Esophagus squamous epithelium (tissue), 4 donors: ENCODE data around the gene MINK1.

ENCODE experiments used
- POLR2A ChIP-seq, 4 donors: fragments of 450-650 bp; IDR thresholded peaks; one replicate each; pipeline ENCODE4 v1.6.1; 2017; ENCODE audit warnings: antibody characterized with exemption in 4 of 4, mild to moderate bottlenecking in 4 of 4, moderate library complexity in 3 of 4
- TF ChIP-seq, protein P1 (sequence below), 6 experiments: fragments of 450-650 bp in 4 of 6; fragments of 200-600 bp in 2 of 6; sonication (generic) in 2 of 6; IDR thresholded peaks; one replicate each; pipeline ENCODE4 v1.5.1; 2016 to 2019; ENCODE audit warnings: antibody characterized with exemption in 6 of 6, mild to moderate bottlenecking in 4 of 6, moderate library complexity in 4 of 6

DNA sequence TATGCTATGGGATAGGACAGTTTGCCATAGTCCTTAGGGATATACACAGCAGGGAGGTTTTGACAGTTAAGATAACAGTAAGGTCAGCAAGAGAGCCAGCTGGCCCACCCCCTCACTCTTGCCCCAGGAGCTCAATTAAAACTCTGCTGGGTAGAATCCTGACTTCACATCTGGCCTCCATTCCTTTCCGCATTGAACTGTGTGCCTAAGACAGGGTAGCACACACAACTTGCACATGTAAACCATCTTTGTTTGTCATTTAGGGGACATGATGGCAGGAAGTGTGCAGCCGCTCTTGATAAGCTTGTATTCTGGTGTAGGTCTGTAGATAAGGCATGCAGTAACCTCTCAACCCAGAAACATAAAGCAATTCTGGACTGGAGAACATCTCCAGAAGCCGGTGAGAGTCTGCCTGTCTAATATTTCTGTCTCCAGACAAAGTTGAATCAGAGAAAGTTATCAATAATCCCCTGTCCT is 5.2 kb downstream of the MINK1 start:
- TF ChIP-seq, protein P1, sequence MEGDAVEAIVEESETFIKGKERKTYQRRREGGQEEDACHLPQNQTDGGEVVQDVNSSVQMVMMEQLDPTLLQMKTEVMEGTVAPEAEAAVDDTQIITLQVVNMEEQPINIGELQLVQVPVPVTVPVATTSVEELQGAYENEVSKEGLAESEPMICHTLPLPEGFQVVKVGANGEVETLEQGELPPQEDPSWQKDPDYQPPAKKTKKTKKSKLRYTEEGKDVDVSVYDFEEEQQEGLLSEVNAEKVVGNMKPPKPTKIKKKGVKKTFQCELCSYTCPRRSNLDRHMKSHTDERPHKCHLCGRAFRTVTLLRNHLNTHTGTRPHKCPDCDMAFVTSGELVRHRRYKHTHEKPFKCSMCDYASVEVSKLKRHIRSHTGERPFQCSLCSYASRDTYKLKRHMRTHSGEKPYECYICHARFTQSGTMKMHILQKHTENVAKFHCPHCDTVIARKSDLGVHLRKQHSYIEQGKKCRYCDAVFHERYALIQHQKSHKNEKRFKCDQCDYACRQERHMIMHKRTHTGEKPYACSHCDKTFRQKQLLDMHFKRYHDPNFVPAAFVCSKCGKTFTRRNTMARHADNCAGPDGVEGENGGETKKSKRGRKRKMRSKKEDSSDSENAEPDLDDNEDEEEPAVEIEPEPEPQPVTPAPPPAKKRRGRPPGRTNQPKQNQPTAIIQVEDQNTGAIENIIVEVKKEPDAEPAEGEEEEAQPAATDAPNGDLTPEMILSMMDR (IDR thresholded peaks at IDR 0.05), result no peak
- no peak for TF ChIP-seq POLR2A (IDR thresholded peaks at IDR 0.05)
